Measurements from ENCODE around the gene GJB4. TPM values are rescaled to one million over a fixed set of nuclear protein-coding genes. Genes with fewer than 3 reads are reported as not detected.
A peak's percentile ranks its signal among the peaks of the same experiment; 100 is the strongest.

The GJB4 gene
- total and polyA plus RNA-seq, 4 donors = not detected

- peaks cover 6% of the 10 kb centered on the region for H3K36me3 ChIP-seq (ENCODE audit: control insufficient read depth, insufficient read depth, low read length)
- H3K4me3 ChIP-seq (ENCODE audit: low read depth, low read length) = no peak overlapping the region
- WGBS (ENCODE audit: insufficient coverage) = 2% methylated on average over 11 of the region's 18 CpGs
- H3K27ac ChIP-seq (ENCODE audit: low read depth, low read length) = no peak overlapping the region
- H3K27me3 ChIP-seq (ENCODE audit: control insufficient read depth, insufficient read depth, low read length) = peaks cover 41% of the 10 kb centered on the region
- peaks cover 15% of the 10 kb centered on the region for H3K4me1 ChIP-seq (ENCODE audit: control insufficient read depth, insufficient read depth, low read length)
- H3K9me3 ChIP-seq (ENCODE audit: control insufficient read depth, insufficient read depth, low read length) = no peaks in the 10 kb centered on the region
- no peak for DNase-seq (ENCODE audit: low read depth in 4 of 6, low spot score in 6 of 6)
Observed at GRCh38 chr1:34781844-34782391, 22.4 kb downstream of the GJB4 start.

GRCh38 chr1:34784751-34785221 lies 25.2 kb downstream of the GJB4 start:
- no peak for DNase-seq (ENCODE audit: low read depth in 4 of 6, low spot score in 6 of 6)
- Histone ChIP-seq H3K4me1 (ENCODE audit: control insufficient read depth, insufficient read depth, low read length) (peaks cover 18% of the 10 kb centered on the region), H3K4me3 (ENCODE audit: low read depth, low read length) (no peak overlapping the region), H3K36me3 (ENCODE audit: control insufficient read depth, insufficient read depth, low read length) (peaks cover 6% of the 10 kb centered on the region), H3K27ac (ENCODE audit: low read depth, low read length) (no peak overlapping the region), H3K27me3 (ENCODE audit: control insufficient read depth, insufficient read depth, low read length) (peaks cover 35% of the 10 kb centered on the region), H3K9me3 (ENCODE audit: control insufficient read depth, insufficient read depth, low read length) (no peaks in the 10 kb centered on the region)
- 86% methylated on average over 28 of the region's 28 CpGs for WGBS (ENCODE audit: insufficient coverage)

- DNase-seq (ENCODE audit: low read depth in 4 of 6, low spot score in 6 of 6) = no peak
- Histone ChIP-seq H3K27ac (ENCODE audit: low read depth, low read length) (no peak overlapping the region), H3K27me3 (ENCODE audit: control insufficient read depth, insufficient read depth, low read length) (peaks cover 29% of the 10 kb centered on the region), H3K4me3 (ENCODE audit: low read depth, low read length) (no peak overlapping the region), H3K4me1 (ENCODE audit: control insufficient read depth, insufficient read depth, low read length) (peaks cover 18% of the 10 kb centered on the region), H3K36me3 (ENCODE audit: control insufficient read depth, insufficient read depth, low read length) (peaks cover 6% of the 10 kb centered on the region), H3K9me3 (ENCODE audit: control insufficient read depth, insufficient read depth, low read length) (no peaks in the 10 kb centered on the region)
- 89% methylated on average over 22 of the region's 22 CpGs for WGBS (ENCODE audit: insufficient coverage)
Observed at GRCh38 chr1:34785231-34785874, 25.8 kb downstream of the GJB4 start.

- Histone ChIP-seq H3K27me3 (ENCODE audit: control insufficient read depth, insufficient read depth, low read length) (peaks cover 23% of the 10 kb centered on the region), H3K27ac (ENCODE audit: low read depth, low read length) (no peak overlapping the region), H3K4me1 (ENCODE audit: control insufficient read depth, insufficient read depth, low read length) (peaks cover 18% of the 10 kb centered on the region), H3K36me3 (ENCODE audit: control insufficient read depth, insufficient read depth, low read length) (peaks cover 6% of the 10 kb centered on the region), H3K9me3 (ENCODE audit: control insufficient read depth, insufficient read depth, low read length) (no peaks in the 10 kb centered on the region), H3K4me3 (ENCODE audit: low read depth, low read length) (no peak overlapping the region)
- 49% methylated on average over 3 of the region's 4 CpGs for whole genome bisulfite sequencing (ENCODE audit: insufficient coverage)
- no peak for DNase-seq (ENCODE audit: low read depth in 4 of 6, low spot score in 6 of 6)
Observed at GRCh38 chr1:34785875-34786470, 26.4 kb downstream of the GJB4 start.

GRCh38 chr1:34786521-34787325 lies 27.2 kb downstream of the GJB4 start:
- 50% methylated on average over 14 of the region's 14 CpGs for WGBS (ENCODE audit: insufficient coverage)
- peak; percentile 36 to 92 (median 60) for DNase-seq (ENCODE audit: low read depth in 4 of 6, low spot score in 6 of 6)
- Histone ChIP-seq H3K4me1 (ENCODE audit: control insufficient read depth, insufficient read depth, low read length) (peaks cover 10% of the 10 kb centered on the region), H3K27me3 (ENCODE audit: control insufficient read depth, insufficient read depth, low read length) (peaks cover 16% of the 10 kb centered on the region), H3K9me3 (ENCODE audit: control insufficient read depth, insufficient read depth, low read length) (no peaks in the 10 kb centered on the region), H3K27ac (ENCODE audit: low read depth, low read length) (no peak overlapping the region), H3K36me3 (ENCODE audit: control insufficient read depth, insufficient read depth, low read length) (peaks cover 6% of the 10 kb centered on the region), H3K4me3 (ENCODE audit: low read depth, low read length) (no peak overlapping the region)

- Histone ChIP-seq H3K36me3 (ENCODE audit: control insufficient read depth, insufficient read depth, low read length) (peaks cover 6% of the 10 kb centered on the region), H3K4me3 (ENCODE audit: low read depth, low read length) (no peak overlapping the region), H3K27me3 (ENCODE audit: control insufficient read depth, insufficient read depth, low read length) (peaks cover 10% of the 10 kb centered on the region), H3K27ac (ENCODE audit: low read depth, low read length) (no peak overlapping the region), H3K9me3 (ENCODE audit: control insufficient read depth, insufficient read depth, low read length) (no peaks in the 10 kb centered on the region), H3K4me1 (ENCODE audit: control insufficient read depth, insufficient read depth, low read length) (peaks cover 7% of the 10 kb centered on the region)
- no peak for DNase-seq (ENCODE audit: low read depth in 4 of 6, low spot score in 6 of 6)
- WGBS (ENCODE audit: insufficient coverage) = 61% methylated on average over 6 of the region's 9 CpGs
Observed at GRCh38 chr1:34787461-34788420, 28.2 kb downstream of the GJB4 start.

DNA sequence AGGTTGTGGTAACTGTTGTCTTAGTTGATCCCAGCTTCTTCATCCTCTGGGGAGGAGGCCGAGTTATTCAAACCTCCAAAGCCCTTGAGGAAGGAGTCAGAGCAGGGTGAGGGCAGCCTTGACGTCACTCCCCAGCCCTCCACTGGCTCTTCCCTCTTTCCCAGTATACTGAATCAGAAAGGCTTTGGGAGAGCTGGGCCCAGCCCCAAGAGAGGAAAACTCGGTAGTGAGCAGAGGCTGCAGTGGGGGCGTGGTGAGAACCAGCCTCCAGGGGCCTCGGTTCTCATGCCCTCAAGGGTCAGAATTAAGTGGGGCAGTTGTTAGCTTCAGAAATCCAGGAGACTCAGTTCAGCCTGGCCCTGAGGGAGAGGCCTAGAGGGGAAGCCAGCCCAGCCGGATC lies 31.4 kb downstream of the GJB4 start:
- Histone ChIP-seq H3K36me3 (ENCODE audit: control insufficient read depth, insufficient read depth, low read length) (peaks cover 10% of the 10 kb centered on the region), H3K27ac (ENCODE audit: low read depth, low read length) (no peak overlapping the region), H3K4me1 (ENCODE audit: control insufficient read depth, insufficient read depth, low read length) (peaks cover 7% of the 10 kb centered on the region), H3K27me3 (ENCODE audit: control insufficient read depth, insufficient read depth, low read length) (peaks cover 12% of the 10 kb centered on the region), H3K4me3 (ENCODE audit: low read depth, low read length) (no peak overlapping the region), H3K9me3 (ENCODE audit: control insufficient read depth, insufficient read depth, low read length) (no peaks in the 10 kb centered on the region)
- WGBS (ENCODE audit: insufficient coverage) = 79% methylated on average over 6 of the region's 6 CpGs
- no peak for DNase-seq (ENCODE audit: low read depth in 4 of 6, low spot score in 6 of 6)

DNA sequence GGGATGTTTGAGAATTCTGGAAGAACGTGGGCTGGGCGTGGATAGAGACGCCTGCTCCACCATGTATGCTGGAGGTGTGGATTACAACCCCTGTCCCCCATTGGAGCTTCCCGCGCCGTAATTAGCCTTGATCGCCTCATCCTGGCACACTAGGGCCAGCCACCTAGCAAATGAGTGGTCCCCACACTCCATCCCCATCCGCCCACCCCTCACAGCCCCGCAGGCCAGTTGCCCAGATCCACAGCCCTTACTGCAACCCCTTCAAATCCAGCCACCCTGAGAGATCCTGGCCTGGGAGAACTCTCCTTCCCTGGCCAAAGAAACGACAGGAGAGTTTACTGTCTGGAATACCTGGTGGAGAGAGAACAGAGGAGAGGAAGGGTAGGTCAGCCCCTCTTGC lies 32.9 kb downstream of the GJB4 start:
- no peak for DNase-seq (ENCODE audit: low read depth in 4 of 6, low spot score in 6 of 6)
- Histone ChIP-seq H3K27ac (ENCODE audit: low read depth, low read length) (no peak overlapping the region), H3K9me3 (ENCODE audit: control insufficient read depth, insufficient read depth, low read length) (no peaks in the 10 kb centered on the region)

More for the DNA sequence above, 32.9 kb downstream of the GJB4 start:
- H3K27me3 ChIP-seq (ENCODE audit: control insufficient read depth, insufficient read depth, low read length) = peaks cover 12% of the 10 kb centered on the region
- H3K4me3 ChIP-seq (ENCODE audit: low read depth, low read length) = no peak overlapping the region
- WGBS (ENCODE audit: insufficient coverage) = 84% methylated on average over 8 of the region's 10 CpGs
- H3K4me1 ChIP-seq (ENCODE audit: control insufficient read depth, insufficient read depth, low read length) = peaks cover 4% of the 10 kb centered on the region
- H3K36me3 ChIP-seq (ENCODE audit: control insufficient read depth, insufficient read depth, low read length) = peaks cover 10% of the 10 kb centered on the region

All from spinal cord (tissue), 10 donors.